ENCODE data around the gene SLX4IP. TPM values are rescaled to one million over a fixed set of nuclear protein-coding genes. Genes with fewer than 3 reads are reported as not detected.
A peak's percentile ranks its signal among the peaks of the same experiment; 100 is the strongest.

Gene SLX4IP
- total and polyA plus RNA-seq, 2 of the 13 experiments (the other 11 are each of a cell fraction or from before 2014, with no cell fraction given) = 3.6 to 7.3 TPM

- TF ChIP-seq TBL1XR1 (IDR thresholded peaks at IDR 0.05; ENCODE audit: borderline replicate concordance, low read length, partially characterized antibody) (no peak), NR0B2 (CRISPR knock-in tag; IDR thresholded peaks at IDR 0.05) (no peak), RORA (CRISPR knock-in tag; IDR thresholded peaks at IDR 0.05) (no peak), FOXM1 (CRISPR knock-in tag; IDR thresholded peaks at IDR 0.05) (no peak)
These were observed 49.1 kb upstream of the SLX4IP start (continued) for GRCh38 chr20:10385850-10386544.

- intact Hi-C loops (cut with micrococcal nuclease; ENCODE audit: unreplicated experiment) = no loop called here
- POLR2A ChIA-PET = no interaction called here
- no peaks in the 10 kb centered on the region for H4K20me1 ChIP-seq (ENCODE audit: insufficient read depth, low read length)
- H3K27ac ChIP-seq (ENCODE audit: extremely low read length, insufficient read depth, low read length) = no peak overlapping the region
- no peak overlapping the region for H3K4me2 ChIP-seq (ENCODE audit: low read depth, low read length)
- peaks cover 17% of the 10 kb centered on the region for H3K4me1 ChIP-seq (ENCODE audit: insufficient read depth, low read length)
- peaks cover 5% of the 10 kb centered on the region; the same call in 1 of the 2 replicates for H3K9me3 ChIP-seq (ENCODE audit: low read length)
- no peaks in the 10 kb centered on the region for H3K36me3 ChIP-seq (replicated peaks in 1 of 2; ENCODE audit: control insufficient read depth in 1 of 2, insufficient read depth in 2 of 2, low read length in 2 of 2)
- no peak overlapping the region for H3K9ac ChIP-seq (ENCODE audit: insufficient read depth, low read depth, low read length)
- BruUV-seq (replicated peaks) = no TSS peak
- no peak for ATAC-seq
- FAIRE-seq = peak; percentile 34
- no peaks in the 10 kb centered on the region for H3K27me3 ChIP-seq (ENCODE audit: control insufficient read depth in 1 of 2, insufficient read depth in 2 of 2, low read length in 2 of 2)
- no peak for DNase-seq (ENCODE audit: low spot score)
- CTCF ChIA-PET (ENCODE audit: low intra/inter-chr PET ratio, low total read pairs) = no interaction called here
- H3K4me3 ChIP-seq (replicated peaks in 1 of 3; ENCODE audit: insufficient read depth in 1 of 3, low read depth in 2 of 3, low read length in 3 of 3) = no peak overlapping the region
- no peaks in the 10 kb centered on the region for H3K79me2 ChIP-seq (ENCODE audit: insufficient read depth, low read length)
- no peak overlapping the region for H2AFZ ChIP-seq (ENCODE audit: low read length)
- in situ Hi-C loops (cut with HindIII; ENCODE audit: extremely low pct_ligation_motif_present, low pct_unique_long_range_greater_than_20kb) = no loop called here
- WGBS (ENCODE audit: low lambda C conversion rate) = 98% methylated on average over 4 of the region's 4 CpGs
- TF ChIP-seq ZNF761 (CRISPR knock-in tag; conservative IDR thresholded peaks at IDR 0.05) (no peak), ZNF839 (CRISPR knock-in tag; IDR thresholded peaks at IDR 0.05; ENCODE audit: borderline replicate concordance) (no peak), ZNF598 (CRISPR knock-in tag; IDR thresholded peaks at IDR 0.05; ENCODE audit: borderline replicate concordance) (no peak), CCAR2 (optimal IDR thresholded peaks at IDR 0.05; ENCODE audit: low read depth, low read length) (no peak), ZBTB40 (IDR thresholded peaks at IDR 0.05) (no peak), ZBTB40 (CRISPR knock-in tag; IDR thresholded peaks at IDR 0.05) (no peak), ARNT2 (CRISPR knock-in tag; IDR thresholded peaks at IDR 0.05; ENCODE audit: low read depth) (no peak), ZNF143 (CRISPR knock-in tag; IDR thresholded peaks at IDR 0.05) (no peak), JUNB (CRISPR knock-in tag; IDR thresholded peaks at IDR 0.05; ENCODE audit: borderline replicate concordance) (no peak), STAT5B (CRISPR knock-in tag; IDR thresholded peaks at IDR 0.05) (no peak), HNRNPK (IDR thresholded peaks at IDR 0.05; ENCODE audit: low read depth, low read length, poor library complexity, severe bottlenecking) (no peak)
These were observed 47.4 kb upstream of the SLX4IP start for GRCh38 chr20:10387686-10388085.
